NCI-H2196 treated with DMSO at 0.1 percent for 48 hours (cell line): ENCODE data around the gene NR2F1.
"Not testable (repeated sequence)": the region's sequence is repeated elsewhere in the genome, so short reads cannot be mapped to it uniquely, and the experiment has no call there.

Source experiments
- DNase-seq: peaks from one replicate; lab custom pipeline; 2025; ENCODE audit not compliant: unreplicated experiment; lab: John Stamatoyannopoulos, UW

The NR2F1 gene

DNA sequence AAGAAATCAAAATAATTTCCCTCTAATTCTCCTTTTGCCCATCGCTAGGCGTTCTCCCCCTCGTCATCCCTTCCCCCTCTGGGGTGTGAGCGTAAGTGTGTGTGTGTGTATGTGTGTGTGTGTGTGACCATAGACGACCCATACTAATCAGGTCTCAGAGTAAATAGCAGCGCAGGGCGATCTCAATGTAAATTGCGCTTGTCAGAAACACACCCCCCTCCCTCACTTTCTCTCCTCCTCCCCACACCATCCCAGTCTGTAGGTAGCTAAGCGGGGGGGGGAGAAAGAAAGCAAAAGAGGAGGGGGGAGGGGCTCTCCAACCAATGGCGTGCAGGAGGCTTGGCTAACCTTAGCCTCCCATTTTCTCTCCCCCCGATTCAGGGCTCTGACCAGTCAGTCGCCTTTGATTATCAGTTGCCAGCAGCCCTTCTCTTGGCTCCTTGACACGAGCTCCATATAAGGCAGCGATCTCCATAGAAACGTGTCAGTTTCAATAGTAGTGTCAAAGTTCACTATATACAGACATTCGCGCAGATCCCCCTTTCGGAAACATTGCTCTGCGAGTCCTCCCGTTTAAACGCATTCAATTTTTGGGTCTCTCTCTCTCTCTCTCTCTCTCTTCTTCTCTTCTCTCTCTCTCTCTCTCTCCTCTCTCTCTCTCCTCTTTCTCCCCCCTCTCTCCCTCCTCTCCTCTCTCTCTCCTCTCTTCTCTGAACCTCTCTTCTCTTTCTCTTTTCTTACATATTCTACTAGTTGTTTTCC is at the start of gene NR2F1:
Gene NR2F1, plus strand, starts transcription at position 546 of the 762 bp plus-strand sequence. CDS start 1,802 bp downstream, outside the sequence.
- DNase-seq: peak; percentile 89

DNA sequence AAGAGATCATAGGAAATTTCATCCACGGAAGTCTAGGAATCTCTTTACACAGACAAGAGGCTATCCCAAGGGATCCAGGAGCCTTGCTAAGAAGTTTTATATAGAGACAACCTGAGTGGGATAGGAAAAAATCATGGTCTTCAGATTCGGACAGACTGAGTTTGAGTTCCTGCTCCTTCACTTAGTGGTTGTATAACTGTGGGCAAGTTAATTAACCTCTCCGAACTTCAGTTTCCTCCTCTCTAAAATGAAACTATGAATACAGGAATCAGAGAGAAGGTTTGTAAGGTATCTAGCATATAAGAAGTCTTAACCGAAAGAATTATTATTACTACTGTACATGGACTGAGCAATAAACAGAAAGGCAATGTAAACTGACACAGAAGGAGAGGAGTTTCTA is 37.1 kb upstream of the NR2F1 start:
- no peak for DNase-seq

DNA sequence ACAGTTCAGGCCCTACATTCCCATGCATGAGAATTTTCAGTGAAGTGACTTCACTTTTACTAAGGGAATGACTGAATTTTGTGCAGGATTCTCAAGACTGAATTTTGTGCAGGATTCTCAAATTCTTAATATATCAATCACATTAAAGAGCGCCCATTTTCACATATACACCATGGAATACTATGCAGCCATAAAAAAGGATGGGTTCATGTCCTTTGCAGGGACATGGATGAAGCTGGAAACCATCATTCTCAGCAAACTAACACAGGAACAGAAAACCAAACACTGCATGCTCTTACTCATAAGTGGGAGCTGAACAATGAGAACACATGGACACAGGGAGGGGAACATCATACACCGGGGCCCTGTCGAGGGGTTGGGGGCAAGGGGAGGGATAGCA is 33.4 kb upstream of the NR2F1 start:
- not testable (repeated sequence) for DNase-seq

DNA sequence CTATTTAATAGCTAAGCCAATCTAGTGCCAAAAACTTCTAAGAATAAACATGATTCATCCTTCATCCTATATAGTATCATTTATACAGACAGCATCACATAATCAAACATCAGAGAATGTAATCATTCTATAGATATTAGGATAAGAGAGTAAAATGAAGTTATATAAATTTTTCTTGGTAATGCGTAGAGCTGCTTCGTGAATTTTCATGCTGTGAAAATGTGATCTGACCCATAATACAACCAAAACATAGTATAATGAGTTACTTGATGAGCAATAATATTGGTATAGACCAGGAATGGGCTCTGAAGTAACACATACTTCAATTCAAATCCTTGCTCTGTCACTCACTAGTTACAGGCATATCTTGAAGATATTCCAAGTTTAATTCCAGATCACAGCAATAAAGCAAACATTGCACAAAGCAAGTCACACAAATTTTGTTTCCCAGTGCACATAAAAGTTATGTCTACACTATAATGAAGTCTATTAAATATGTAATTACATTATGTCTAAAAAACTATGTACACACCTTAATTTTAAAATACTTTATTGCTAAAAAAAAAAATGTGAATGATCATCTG is 25.9 kb upstream of the NR2F1 start:
- DNase-seq: no peak

DNA sequence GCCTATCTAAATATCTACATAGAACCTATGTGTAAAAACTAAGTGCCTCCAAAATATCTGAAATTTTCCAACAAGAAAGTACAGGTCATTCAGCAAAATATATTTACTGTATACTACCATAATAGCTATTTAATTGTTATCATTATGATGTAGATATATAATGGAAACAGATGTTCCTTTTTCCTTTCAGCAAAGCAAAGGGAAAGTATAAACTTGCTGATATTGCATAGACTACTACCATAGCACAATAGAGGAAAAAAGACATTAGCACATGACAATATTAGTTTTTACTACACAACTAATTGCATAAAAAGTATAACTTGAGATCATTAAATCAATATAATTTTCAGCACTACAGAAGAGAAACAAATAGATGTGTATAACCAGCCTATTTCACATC is 16.9 kb upstream of the NR2F1 start:
- no peak for DNase-seq

DNA sequence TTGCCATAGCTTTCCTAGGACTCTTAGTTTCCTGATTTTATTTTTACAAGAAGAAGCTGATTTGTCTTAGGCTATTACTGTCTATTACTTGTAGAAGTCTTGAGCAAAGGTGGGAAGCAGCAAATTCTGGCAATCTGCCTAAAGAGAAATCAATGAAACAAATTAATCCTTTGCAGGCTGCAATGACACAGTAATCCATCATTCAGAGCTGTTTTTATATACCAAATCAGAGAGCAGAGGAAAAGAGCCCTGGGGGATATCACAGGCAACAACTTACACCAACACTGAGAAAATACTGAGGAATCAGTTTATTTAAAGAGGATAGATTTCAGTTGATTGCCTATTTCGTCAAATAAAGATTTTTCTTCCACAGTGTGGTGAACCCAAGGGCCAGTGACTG is 15.6 kb upstream of the NR2F1 start:
- no peak for DNase-seq

DNA sequence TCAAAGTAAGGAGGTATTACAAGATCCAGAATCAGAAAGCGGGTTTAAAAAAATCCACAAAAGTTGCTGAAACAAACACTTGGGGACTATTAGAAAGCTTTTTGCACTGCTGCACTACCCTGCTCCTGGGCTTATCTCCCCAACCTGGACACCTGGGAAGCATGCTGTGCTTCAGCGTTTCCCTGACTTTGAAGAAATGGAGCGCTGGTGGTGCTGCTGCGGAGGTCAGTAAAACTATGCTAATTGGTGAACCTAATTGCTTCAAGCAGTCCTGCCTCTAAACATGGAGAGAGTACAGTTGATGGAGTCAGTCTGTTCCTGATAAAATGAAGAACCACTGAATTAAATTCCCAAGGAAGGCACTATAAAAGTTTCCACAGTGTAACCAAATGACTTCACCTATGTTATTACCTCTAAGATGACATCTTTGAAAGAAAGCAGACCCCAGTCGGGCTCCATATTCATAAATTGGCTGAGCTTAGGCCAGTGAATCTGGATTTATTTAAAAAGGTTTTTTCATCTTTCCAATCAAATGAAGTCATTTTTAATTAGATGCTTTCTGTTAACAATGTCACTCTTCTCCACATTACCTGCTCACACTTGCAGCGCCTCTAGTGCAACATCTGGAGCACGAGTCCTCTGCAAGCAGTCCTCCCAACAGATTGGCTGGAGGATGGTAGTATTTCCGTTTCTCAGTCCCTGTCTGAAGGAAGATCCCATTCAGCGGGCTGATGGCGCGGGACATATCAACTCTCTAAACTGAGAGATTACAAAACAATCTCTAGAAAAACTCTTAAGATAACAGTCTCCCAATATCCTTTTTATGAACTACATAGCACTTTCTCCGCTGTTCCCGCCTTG is 13.5 kb upstream of the NR2F1 start:
- no peak for DNase-seq

DNA sequence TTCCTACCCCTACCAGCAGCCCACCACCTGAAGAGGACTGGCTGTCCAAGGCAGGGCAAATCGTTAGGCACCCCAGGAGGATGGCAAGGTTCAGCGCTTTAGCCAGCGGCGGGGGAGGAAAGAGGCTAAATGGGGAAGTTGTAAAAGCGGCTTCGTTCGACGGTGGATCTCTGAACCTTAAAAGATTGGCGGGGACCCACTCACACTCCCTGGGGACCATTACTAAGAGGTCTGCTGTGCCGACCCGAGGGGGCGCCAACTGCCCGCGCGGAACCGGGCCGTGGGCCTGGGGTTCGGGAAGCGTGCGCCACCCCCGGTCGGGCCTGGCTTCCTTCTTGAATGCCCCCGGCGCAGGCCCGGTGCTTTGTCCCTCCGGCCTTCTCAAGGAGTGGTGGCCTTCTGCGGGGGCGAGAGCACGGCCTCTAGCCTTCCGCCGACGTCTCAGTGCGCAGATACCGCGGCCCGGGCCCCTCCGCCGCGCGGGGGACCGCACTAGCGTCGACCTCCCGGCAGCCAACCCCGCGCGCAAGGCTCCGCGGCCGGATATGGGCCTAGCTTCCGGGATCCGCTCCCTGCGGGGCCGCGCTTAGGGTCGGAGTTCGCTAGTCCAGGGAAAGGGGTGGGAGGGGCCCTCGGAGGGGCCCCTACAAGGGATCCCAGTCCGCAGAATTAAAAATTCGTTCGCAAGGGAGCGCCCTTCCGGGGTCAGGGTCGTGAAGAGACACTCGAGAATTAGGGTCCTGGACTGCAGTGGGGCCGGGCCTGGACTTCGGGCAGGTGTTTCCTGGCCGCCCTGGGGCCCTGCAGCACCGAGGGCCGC is 12.5 kb upstream of the NR2F1 start:
- DNase-seq: no peak

DNA sequence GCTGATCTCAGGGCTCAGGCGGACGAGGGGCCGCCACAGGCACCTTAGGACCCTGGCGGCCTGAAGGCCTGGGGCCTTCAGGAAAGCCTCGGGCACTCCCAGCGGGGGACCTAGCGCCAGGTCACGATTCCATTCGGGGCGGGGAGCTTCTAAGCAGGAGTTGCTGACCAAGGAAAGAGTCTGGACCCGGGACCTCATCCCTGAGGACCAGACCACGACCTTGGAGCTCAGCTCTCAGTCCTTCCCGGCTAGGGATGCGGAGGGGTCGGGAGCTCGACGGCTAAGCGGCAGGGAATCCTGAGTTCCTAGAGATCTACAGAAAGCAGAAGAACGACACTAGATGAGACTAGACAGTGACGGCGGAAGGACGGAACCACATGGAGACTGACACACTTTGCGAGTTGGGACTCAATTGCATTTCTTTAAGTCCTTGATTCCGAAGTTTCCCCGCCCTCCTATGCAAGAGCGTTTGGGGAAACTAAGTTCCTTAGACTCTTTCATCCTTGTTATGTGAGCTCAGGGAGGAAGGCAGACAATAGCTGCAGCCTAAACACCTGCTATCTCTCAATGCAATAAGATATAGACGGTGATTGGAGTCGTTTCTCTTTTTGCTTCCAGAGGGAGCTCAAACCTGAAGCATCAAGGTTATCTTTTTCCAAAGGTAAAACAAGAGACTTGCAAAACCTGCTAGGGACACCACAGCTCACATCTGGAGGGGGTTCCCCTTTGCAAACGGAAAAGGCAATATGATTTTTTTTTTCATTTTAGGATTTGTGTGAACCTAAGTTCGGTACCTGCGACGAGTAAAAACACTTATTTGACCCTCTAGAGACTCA is 11.7 kb upstream of the NR2F1 start:
- DNase-seq: no peak

DNA sequence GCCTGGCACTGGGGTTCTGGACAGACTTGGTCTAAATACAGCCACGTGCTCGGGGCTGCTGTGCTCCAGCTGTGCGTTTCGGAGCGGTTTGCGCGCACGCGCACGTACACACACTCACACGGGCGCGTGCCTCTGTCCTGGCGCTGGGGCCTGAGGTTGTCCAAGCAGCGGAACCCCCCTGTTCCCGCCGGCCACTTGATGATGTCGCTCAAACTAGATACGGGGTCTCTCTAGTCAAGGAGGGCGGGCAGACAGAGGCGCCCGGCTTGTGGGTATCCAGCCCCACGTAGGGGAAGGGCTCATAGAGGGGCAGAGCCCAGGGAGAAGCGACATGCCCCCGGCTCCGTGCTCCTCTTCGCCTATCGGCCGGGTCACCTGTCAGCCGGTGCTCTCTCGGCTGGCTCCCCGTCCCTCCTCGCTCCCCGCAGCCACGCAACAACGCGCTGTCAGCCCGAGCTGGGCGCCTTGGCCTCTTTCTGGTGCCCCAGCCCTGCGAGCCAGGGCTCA is 10.9 kb upstream of the NR2F1 start:
- no peak for DNase-seq

DNA sequence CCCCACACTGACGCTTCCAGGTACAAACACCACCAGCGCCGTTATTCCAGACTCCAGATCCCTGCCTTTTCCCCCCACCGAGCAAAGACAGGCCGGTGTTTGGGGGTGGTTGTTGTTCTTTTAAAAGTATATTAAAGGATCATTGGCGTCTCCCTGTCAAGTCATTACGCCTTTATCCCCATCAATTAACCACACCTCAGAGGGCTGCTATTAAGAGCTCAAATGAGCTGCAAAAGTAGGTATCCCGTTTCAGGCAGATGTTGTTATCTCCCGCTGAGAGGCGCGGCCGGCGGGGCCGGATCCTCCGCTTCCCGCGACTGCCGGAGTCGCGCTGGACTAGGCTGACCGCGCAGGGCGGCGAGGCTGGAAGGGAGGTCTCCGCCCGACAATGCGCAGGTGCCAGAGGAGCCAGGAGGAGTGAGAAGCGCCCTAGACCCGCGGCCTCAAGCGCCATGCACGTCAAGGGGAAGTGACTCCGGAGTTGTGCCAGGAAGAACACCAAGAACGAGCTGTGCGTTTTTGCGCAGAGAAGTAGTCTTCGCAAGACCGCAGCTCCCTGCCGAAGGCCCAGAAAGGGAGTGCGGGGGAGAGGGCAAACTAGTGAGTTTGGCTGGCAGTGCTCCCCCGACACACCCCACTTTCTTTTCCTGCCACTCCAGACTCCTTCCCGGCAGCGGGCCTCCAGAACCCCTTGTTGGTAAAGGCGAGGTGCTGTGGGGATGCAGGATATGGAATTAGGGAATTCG is 10.2 kb upstream of the NR2F1 start:
- no peak for DNase-seq

DNA sequence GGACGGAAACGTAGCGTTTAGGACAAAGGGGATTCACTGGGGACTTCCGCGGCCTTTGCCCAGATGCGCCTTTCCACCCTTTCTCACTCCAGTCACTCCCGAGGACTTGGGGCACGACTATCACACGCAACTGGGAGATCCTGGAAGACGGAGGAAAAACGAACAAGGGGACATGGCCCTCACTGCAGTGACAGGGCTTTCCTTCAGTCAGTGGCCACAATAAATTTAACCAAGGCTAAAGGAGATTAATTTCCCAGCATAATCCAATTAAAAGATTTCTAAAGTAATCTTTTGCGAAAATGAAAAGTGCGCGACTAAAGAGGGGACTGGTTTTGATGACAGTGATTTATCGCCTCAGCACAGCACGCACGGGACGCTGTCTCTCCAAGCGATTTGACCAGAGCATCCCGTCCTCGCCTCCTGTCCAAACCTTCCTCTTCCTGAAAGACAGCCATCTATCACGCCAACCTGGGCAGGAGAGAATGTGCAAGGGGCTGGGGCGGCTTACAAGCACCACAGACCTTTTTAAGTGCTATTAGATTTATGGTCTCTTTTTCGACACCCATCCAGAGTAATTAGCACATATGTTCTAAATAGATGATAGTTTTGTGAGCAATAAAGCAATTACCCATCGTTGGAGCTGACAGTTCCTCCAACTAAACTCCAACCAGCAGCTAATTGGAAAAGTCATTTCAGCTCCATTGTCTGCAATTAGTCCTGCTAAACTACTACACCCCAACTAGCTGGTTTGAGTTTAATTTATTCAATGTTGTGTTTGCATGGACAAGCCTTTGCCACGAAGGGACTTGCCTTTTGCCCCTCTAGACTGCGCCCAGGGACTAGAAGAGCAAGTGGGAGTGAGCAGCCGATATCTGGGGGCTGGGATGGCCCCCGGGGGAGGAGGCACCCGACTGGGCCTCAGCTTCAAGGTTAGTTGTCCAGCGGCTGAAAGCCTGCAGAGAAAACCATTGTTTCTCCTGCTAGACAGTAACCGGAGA is 9.4 kb upstream of the NR2F1 start:
- no peak for DNase-seq

DNA sequence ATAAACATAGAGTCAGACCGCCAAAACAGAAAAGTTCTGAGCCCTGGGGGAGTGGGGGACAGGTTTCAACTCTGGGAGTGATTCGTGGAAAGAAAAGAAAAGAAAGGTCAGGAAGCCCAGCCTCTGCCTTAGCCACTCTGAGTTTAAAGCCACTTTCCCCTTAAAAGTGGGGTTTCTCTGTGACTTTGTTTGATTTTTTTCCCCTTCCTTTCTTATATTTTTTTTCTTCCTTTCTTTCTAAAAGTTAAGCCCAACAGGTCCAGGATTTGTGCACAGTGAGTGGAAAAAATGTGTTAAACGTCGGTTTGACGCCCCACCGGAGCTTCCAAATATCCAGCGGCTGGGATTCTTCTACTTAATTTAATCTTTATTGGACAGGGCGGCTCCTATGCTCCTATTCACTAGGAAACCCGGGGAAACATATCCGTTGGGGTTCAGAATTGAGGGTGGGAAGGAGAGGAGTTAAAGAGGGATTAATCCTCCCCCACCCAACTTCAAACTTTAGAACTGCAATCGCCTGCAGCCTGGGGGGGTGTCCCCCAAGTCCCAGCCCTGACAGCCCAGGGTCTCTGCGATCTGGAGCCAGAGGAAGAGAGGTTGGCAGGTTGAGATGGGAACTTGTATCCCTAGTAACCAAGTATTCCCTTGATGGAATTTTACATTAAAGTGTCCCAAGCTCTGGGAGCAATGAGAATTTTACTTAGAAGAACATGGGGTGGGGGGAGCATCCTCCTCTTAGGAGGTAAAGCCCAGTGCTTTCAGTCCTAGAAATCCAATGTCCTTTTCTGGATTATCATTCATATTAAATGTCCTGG is 8.3 kb upstream of the NR2F1 start:
- DNase-seq: no peak

DNA sequence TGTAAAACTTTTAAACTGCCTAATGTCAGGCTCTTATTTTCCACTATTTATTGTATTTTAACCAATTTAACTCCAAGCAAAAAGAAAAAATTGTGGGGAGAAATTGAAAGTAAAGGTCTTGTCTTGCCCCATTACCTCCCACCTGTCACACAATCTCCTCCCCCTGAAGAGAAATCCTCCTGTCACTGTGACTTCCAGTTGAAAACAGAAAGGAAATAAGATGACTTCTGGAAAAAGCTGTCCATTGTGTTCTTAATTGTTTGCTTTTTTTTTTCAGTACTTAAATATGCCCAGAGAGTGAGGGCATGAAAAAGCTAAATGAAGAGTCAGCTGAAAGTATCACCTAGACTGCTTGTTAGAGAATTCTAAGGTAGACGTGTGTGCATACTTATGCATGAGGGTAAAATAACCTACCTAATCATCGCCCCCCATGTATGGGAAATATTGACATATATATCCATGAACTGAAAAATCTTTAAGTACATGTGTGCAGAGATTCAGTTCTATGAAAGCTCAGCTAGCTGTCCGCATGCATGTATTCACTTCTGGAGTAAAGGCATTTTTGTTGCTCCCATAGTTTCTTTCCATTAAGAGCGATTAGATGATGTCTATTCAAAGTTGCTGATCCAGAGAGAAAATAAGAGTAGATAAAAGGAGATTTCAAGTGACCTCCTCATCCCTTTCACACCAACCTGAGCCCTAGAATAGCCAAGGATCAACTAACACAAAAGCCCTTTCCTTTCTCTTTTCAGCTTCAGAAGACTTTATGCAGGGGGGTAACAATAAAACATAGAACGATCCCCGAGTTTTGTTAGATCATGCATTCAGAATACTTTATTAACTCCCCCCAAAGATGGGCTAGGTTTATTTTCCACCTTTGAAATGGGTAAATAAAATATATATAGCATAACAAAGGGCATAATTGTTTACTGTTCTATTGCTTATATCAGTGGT is 7.3 kb upstream of the NR2F1 start:
- no peak for DNase-seq

DNA sequence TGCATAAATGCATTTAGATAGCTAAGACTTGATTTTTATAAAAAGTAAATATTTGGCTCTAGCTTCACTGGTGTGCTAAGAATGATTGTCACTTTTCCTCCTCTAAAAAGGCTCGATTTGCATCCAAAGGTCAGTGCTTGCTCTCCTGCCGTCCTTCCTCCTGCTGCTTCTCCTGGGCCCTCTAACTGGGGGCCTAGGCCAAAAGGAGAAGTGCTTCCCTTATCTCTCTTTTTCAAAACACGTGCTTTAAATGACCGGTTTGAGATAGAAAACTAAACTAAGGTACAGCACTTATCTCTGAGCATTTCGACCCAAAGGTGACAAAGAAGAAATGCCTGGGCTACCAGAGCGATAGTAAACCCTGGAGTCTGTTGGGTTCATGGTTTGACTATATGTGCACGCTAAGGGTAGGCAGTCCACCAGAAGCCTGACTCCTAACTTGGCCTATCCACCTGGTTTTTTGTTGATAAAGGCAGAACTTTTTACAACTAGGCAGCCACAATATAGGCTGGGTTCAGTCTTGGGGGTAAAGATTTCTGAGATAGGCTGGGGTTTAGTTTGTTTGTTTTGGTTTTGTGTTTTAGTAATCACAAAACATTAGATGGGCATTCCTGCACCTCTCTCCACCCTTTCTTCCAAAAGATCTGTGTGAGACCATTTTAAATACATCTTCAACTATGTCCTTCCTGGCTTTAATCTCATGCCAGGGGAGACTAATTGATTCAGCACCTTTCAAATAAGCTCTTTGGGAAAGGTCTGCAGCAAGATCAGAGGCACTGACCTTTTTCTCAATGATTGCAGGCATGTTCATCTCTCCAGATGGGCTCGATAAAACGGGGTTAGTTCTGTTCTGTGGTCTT is 5.8 kb upstream of the NR2F1 start:
- DNase-seq: no peak
